GM12878 (cell line): ENCODE measurements around the gene UBXN10.

ENCODE experiments used
- NFIC ChIP-seq: IDR thresholded peaks from 2 replicates; pipeline ENCODE4 v1.6.1; 2012; ENCODE audit warnings: low read depth, mild to moderate bottlenecking, inconsistent platforms, low read length, moderate library complexity
- REST ChIP-seq: IDR thresholded peaks from 2 replicates; pipeline ENCODE4 v1.6.1; 2012; ENCODE audit warnings: mild to moderate bottlenecking, low read depth, low read length

GRCh38 chr1:20200966-20201365 is 15.1 kb downstream of the UBXN10 start:
- TF ChIP-seq NFIC (no peak), REST (no peak)
